K562 (cell line): ENCODE results near the gene TRUB2. TPM values are rescaled to one million over a fixed set of nuclear protein-coding genes. Genes with fewer than 3 reads are reported as not detected.
A peak's percentile ranks its signal among the peaks of the same experiment; 100 is the strongest.

Experiments
- AFF1 ChIP-seq, 2 experiments: fragments of 450-650 bp; IDR thresholded peaks; 2 replicates each; pipeline ENCODE4 v1.6.1; 2018; ENCODE audit warnings: mild to moderate bottlenecking in 2 of 2, low read depth in 1 of 2; ENCODE audit not compliant: partially characterized antibody in 2 of 2
- ATF3 ChIP-seq, 2 experiments: fragments of 450-650 bp in 1 of 2; sonication (generic) in 1 of 2; formaldehyde crosslinking in 1 of 2; IDR thresholded peaks in 1 of 2; conservative IDR thresholded peaks in 1 of 2; 2 replicates each; pipeline versions ENCODE4 v1.6.1 to v1.8.1; 2016 to 2023; ENCODE audit warnings: mild to moderate bottlenecking in 2 of 2, moderate library complexity in 2 of 2, inconsistent platforms in 1 of 2, missing genetic modification reagents in 1 of 2
- BDP1 ChIP-seq: IDR thresholded peaks from 3 replicates; pipeline ENCODE4 v1.6.1; 2011; ENCODE audit not compliant: insufficient read length, insufficient read depth
- CEBPG ChIP-seq, 3 experiments: fragments of 200-800 bp in 1 of 3; sonication (Bioruptor generic) in 1 of 3; sonication (generic) in 1 of 3; formaldehyde crosslinking in 1 of 3; IDR thresholded peaks in 2 of 3; conservative IDR thresholded peaks in 1 of 3; 2 replicates each; pipeline versions ENCODE4 v1.6.1 to v1.8.0; 2016 to 2022; ENCODE audit warnings: missing compliant biosample characterization in 2 of 3, missing genetic modification characterization in 2 of 3, mild to moderate bottlenecking in 1 of 3, missing genetic modification reagents in 1 of 3
- ERF ChIP-seq: fragments of 450-650 bp; formaldehyde crosslinking; IDR thresholded peaks from 2 replicates; pipeline ENCODE4 v1.4.0; 2020; ENCODE audit warnings: mild to moderate bottlenecking, mixed read lengths
- EWSR1 ChIP-seq: fragments of 450-650 bp; IDR thresholded peaks from 2 replicates; pipeline ENCODE4 v1.6.1; 2018; ENCODE audit warnings: borderline replicate concordance, mild to moderate bottlenecking, low read depth, moderate library complexity; ENCODE audit not compliant: partially characterized antibody
- MTA1 ChIP-seq: fragments of 450-650 bp; IDR thresholded peaks from 2 replicates; pipeline ENCODE4 v1.6.1; 2017; ENCODE audit warnings: borderline replicate concordance
- PHF8 ChIP-seq: fragments of 200-600 bp; sonication (generic); IDR thresholded peaks from 2 replicates; pipeline ENCODE4 v1.6.1; 2012; ENCODE audit warnings: mixed run types, mild to moderate bottlenecking, inconsistent platforms, low read length, moderate library complexity, borderline replicate concordance
- RBBP5 ChIP-seq: fragments of 200-600 bp; sonication (generic); IDR thresholded peaks from 2 replicates; pipeline ENCODE4 v1.6.1; 2012; ENCODE audit warnings: borderline replicate concordance, mild to moderate bottlenecking, low read length, control low read depth, inconsistent platforms; ENCODE audit not compliant: insufficient read depth, poor library complexity, severe bottlenecking
- RBM17 ChIP-seq: fragments of 200-400 bp; formaldehyde crosslinking; IDR thresholded peaks from 2 replicates; pipeline ENCODE4 v1.6.1; 2017; ENCODE audit warnings: low read depth, mild to moderate bottlenecking, low read length, borderline replicate concordance
- SIN3A ChIP-seq, 2 experiments: fragments of 150-350 bp in 1 of 2; IDR thresholded peaks; 2 replicates each; pipeline ENCODE4 v1.6.1; 2011 to 2016; ENCODE audit warnings: borderline replicate concordance in 2 of 2, low read depth in 2 of 2, low read length in 2 of 2, mild to moderate bottlenecking in 2 of 2, moderate library complexity in 2 of 2; ENCODE audit not compliant: control insufficient read depth in 1 of 2
- TCFL5 ChIP-seq: fragments of 250-450 bp; sonication (Bioruptor Pico); conservative IDR thresholded peaks from 2 replicates; pipeline ENCODE4 v1.6.1; 2021; ENCODE audit warnings: mild to moderate bottlenecking, moderate library complexity, matching md5 sums
- TGIF2 ChIP-seq: sonication (generic); formaldehyde crosslinking; IDR thresholded peaks from 2 replicates; pipeline ENCODE4 v1.8.1; 2022; ENCODE audit warnings: mild to moderate bottlenecking, missing genetic modification reagents, moderate library complexity
- ZBTB2 ChIP-seq: fragments of 450-650 bp; IDR thresholded peaks from 2 replicates; pipeline ENCODE4 v1.6.1; 2016; ENCODE audit warnings: antibody characterized with exemption
- ZNF212 ChIP-seq: fragments of 450-650 bp; formaldehyde crosslinking; IDR thresholded peaks from 2 replicates; pipeline ENCODE4 v1.4.0; 2020; ENCODE audit warnings: mild to moderate bottlenecking
- ZNF79 ChIP-seq: fragments of 250-450 bp; sonication (Bioruptor Pico); IDR thresholded peaks from 2 replicates; pipeline ENCODE4 v1.4.0; 2020; ENCODE audit warnings: low read depth, mild to moderate bottlenecking, moderate library complexity
- polyA plus RNA-seq, 8 experiments: library from polyadenylated mRNA; depleted of rRNA in 4 of 8; stranded (reverse) in 5 of 8; unstranded in 3 of 8; fragments of >200 nt; fragmentation: Nextera tagmentation in 2 of 8; fragmentation: Illumina TruSeq in 1 of 8; extraction: Ambion mirVana in 2 of 8; extraction: Trizol in 1 of 8; gene quantifications; 2 replicates each; pipeline versions ENCODE4 v1.2.1 to v1.2.3, GENCODE V29; 2011 to 2014; ENCODE audit warnings: inconsistent platforms in 1 of 8, missing spikeins in 1 of 8
- total RNA-seq, 7 experiments: library from RNA; depleted of rRNA in 6 of 7; stranded (reverse); fragments of >200 nt in 6 of 7; fragmentation: Illumina TruSeq in 2 of 7; extraction: Trizol in 2 of 7; gene quantifications; 2 replicates each; pipeline versions ENCODE4 v1.2.1 to v1.2.3, GENCODE V29; 2011 to 2021; ENCODE audit warnings: low replicate concordance in 1 of 7

Gene TRUB2
- total and polyA plus RNA-seq, 9 of the 15 experiments (the other 6 are each of a cell fraction or from before 2014, with no cell fraction given), result 9.3 to 110 (median 63.0) TPM

GRCh38 chr9:128322404-128323211 is at the start of gene TRUB2, which contains the start of gene COQ4 (continued):
- TF ChIP-seq AFF1 (IDR thresholded peaks at IDR 0.05; ENCODE audit: low read depth in 1 of 2, partially characterized antibody in 2 of 2) (no peak), MTA1 (no peak), EWSR1 (no peak), TGIF2 (CRISPR knock-in tag) (no peak), BDP1 (no peak), SIN3A (IDR thresholded peaks at IDR 0.05; ENCODE audit: borderline replicate concordance in 2 of 2, control insufficient read depth in 1 of 2, low read depth in 2 of 2, low read length in 2 of 2) (peak in 1 of 2 experiments; percentile 100; a peak in 2 of 4 replicates), ZNF212 (CRISPR knock-in tag) (peak; percentile 80; the same call in 1 of the 2 replicates), ERF (peak; percentile 52), ATF3 (IDR thresholded peaks at IDR 0.05) (no peak), ATF3 (CRISPR knock-in tag; conservative IDR thresholded peaks at IDR 0.05) (no peak; the same call in none of the 2 replicates), RBBP5 (peak; percentile 100), CEBPG (CRISPR knock-in tag; IDR thresholded peaks at IDR 0.05) (no peak), CEBPG (tag; conservative IDR thresholded peaks at IDR 0.05 in 1 of 2, IDR thresholded peaks at IDR 0.05 in 1 of 2) (peak in 1 of 2 experiments; percentile 80; a peak in 2 of 4 replicates), PHF8 (peak; percentile 100), TCFL5 (CRISPR knock-in tag) (no peak), ZBTB2 (no peak), RBM17 (no peak), ZNF79 (CRISPR knock-in tag) (no peak; the same call in 1 of the 2 replicates)
